Measurements from ENCODE around the gene PPARG.

Gene PPARG

DNA sequence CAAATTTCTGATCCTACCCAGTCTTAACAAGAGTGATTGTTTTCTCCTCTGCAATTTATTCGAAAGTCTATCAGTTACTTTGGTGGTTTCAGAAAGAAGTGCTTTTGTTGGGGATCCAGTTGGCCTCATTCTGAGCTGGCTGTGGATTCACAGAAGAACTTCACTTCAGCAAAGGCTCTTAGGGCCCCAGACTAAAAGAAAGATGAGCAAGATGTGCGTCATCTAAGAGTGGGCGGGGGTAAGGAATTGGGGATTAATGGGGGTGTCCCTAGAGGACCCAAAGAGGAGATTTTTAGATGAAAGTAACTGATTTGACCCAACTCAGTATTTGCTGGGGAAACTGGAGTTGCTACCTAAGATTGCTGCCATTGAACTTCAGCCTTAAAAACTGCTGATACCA, 131.5 kb downstream of the PPARG start:
- no peak for DNase-seq (ENCODE audit: low spot score)
- TF ChIP-seq, protein P1, sequence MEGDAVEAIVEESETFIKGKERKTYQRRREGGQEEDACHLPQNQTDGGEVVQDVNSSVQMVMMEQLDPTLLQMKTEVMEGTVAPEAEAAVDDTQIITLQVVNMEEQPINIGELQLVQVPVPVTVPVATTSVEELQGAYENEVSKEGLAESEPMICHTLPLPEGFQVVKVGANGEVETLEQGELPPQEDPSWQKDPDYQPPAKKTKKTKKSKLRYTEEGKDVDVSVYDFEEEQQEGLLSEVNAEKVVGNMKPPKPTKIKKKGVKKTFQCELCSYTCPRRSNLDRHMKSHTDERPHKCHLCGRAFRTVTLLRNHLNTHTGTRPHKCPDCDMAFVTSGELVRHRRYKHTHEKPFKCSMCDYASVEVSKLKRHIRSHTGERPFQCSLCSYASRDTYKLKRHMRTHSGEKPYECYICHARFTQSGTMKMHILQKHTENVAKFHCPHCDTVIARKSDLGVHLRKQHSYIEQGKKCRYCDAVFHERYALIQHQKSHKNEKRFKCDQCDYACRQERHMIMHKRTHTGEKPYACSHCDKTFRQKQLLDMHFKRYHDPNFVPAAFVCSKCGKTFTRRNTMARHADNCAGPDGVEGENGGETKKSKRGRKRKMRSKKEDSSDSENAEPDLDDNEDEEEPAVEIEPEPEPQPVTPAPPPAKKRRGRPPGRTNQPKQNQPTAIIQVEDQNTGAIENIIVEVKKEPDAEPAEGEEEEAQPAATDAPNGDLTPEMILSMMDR (IDR thresholded peaks at IDR 0.05; ENCODE audit: extremely low read depth, missing control alignments), result no peak

DNA sequence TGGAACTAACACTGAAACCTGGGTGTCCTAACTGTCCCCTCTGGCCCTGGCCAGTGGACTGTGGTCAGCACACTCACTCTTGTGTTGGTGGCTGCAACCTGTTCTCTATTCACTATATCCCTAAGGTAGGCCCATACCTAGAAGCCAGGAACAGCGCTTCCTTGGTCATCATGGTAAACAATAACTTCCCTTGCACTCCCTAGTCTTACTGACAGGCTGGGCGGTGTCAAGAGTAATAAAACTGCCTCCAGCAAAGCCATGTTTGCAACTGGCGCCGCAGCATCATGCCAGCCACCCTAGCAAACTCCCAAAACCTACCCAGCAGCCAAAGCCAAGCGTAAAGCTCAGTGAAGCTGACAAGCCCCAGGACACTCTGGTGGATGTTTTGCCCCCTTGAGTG, 132.3 kb downstream of the PPARG start:
- TF ChIP-seq, protein P1 (IDR thresholded peaks at IDR 0.05; ENCODE audit: extremely low read depth, missing control alignments), result no peak
- DNase-seq (ENCODE audit: low spot score), result no peak

DNA sequence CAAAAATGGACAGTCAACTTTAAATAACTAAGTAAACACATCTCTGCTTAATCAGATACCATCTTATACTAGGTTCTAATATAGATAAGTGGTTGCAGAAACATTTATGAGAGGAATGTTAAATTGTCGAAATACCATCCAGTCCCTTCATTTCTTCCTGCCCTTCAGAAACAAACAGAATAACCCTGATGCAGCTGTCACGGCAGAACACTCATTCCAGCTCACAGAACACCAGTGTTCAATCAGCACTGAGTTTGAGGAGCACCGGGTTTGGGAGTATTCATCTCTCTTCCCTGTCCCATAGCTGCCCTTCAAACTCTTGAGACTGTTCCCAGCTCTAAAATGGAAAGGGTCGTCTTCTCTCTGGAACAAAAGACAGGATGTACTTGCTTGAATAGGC, 134.3 kb downstream of the PPARG start:
- TF ChIP-seq, protein P1 (IDR thresholded peaks at IDR 0.05; ENCODE audit: extremely low read depth, missing control alignments), result no peak
- no peak for DNase-seq (ENCODE audit: low spot score)

DNA sequence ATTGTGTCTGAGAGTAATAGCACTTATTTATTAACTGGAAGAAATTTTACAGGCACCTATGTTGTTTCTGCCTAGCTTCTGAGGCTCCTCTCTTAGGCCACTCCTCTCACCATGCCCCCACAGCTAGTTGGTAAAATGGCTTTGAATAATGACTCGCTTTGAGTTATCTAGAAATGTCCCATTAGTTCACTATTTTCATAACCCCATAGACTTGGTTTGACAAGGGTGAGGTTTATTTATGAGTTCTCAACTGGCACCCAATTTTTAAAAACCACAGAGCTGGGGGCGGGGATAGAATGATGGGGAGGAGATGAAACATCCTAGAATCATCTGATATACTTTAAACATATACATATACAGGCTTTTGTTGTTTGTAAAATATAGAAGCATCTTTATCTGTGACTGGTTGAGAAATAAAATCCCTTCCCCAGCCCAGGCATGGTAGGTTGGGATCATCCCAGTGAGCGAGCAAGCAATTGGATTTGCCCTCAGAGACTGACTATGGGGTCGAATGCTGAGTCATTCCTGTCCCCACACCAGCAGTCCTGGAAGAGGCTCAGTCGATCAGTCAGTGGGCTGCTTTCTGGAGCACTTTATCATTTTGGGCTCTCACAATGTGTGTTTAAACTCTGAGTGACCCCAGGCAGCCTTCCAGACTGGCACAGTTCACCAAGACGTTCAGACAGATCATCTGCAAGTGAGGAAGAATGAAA, 135.2 kb downstream of the PPARG start:
- TF ChIP-seq, protein P1 (IDR thresholded peaks at IDR 0.05; ENCODE audit: extremely low read depth, missing control alignments), result no peak
- DNase-seq (ENCODE audit: low spot score), result no peak

DNA sequence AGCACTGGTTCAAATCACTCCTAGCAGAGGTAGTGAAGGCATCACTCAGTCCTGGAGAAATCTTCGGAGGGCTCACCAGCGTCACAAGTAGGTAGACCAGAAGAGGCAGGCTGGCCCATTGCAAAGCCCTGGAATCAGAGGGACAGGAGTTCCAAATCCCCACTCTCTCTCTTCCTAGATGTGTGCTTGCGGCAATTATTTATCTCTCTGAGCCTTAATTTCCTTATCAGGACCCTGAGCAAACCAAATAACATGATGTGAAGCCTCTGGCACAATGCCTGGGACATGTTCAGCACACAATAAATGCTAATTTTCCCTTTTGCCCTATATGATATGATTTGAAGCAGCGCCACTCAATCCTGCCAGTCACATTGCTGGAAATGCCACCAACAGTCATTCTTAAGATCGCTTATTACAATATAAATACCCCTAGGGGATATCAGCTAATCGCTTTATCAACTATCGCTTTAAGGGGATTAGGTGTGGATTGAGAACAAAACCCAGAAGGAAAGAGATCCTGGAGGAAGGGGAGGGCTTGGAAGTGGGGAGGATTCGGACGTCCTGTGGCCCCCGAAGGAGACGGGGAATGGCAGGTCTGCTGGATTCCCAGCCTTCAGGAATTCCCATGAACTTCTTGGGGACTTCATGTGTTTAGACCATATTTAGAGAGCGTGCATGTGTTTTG, 135.9 kb downstream of the PPARG start:
- DNase-seq (ENCODE audit: low spot score), result no peak
- TF ChIP-seq, protein P1 (IDR thresholded peaks at IDR 0.05; ENCODE audit: extremely low read depth, missing control alignments), result no peak

DNA sequence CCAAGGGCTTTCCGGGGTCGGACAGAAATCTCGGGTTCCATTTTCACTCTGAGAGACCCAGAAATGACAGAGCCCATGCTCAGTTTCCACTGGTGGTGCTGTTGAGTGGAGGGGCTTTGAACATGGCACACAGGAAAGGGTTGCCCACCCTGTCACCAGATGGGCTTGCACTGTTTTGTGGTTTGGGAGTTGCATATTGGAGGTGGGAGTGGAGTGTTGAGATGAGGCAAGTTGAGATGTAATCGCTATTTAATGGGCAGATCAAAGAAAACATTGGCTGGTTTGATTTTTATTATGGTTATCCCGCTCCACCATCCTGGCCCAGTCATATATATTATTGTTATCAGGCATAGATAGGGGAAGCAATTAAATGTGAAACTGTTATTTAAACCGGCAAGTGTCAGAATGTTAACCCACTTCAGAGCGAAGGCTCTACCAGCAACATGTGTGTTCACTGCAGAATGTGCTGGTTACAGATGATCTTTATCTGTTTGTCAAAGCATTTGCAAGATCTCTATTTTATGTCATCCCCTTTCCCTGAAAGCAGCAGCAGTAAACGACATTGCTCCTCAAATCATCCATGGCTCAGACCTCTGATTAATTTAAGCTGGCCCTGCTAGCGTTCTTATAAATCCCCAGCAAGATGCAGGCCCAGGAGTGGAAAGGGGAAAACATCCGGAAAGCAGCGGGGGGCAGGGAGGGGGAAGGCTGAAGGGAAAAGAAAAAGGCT, 137.1 kb downstream of the PPARG start:
- no peak for DNase-seq (ENCODE audit: low spot score)
- TF ChIP-seq, protein P1 (IDR thresholded peaks at IDR 0.05; ENCODE audit: extremely low read depth, missing control alignments), result no peak

DNA sequence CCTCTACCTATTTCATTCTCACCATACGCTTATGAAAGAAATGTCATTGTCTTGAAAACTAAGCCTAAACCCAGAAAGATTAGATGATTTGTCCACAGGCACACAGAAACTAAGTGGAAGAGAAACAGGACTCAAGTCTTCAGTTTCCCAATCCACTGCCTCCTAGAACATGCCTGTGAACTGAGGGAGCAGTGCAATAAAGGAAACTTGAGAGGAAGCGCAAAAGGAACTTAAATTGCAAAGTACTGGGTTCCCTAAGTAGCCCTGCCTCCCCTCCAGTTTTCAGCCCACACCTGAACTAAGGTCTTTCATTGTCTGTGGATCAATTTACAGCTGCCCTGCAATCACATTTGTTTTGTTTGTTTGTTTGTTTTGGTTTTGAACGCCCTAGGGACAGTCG, 138.7 kb downstream of the PPARG start:
- DNase-seq (ENCODE audit: low spot score), result no peak
- TF ChIP-seq, protein P1 (IDR thresholded peaks at IDR 0.05; ENCODE audit: extremely low read depth, missing control alignments), result no peak

Data from GM20000 (cell line).